ENCODE results near the gene BBX.

Gene BBX

GRCh38 chr3:107523289-107523538 lies 452 bp downstream of the BBX start:
- peak overlapping the region; percentile 90 for H3K4me3 ChIP-seq
- peak overlapping the region; percentile 91 to 94 for H3K27ac ChIP-seq
- no peak for DNase-seq (ENCODE audit: low spot score)
- TF ChIP-seq CTCF (IDR thresholded peaks at IDR 0.05): no peak

GRCh38 chr3:107523539-107524325 lies 970 bp downstream of the BBX start:
- peak; percentile 81 for DNase-seq (ENCODE audit: low spot score)
- H3K4me3 ChIP-seq: peak overlapping the region; percentile 90
- TF ChIP-seq CTCF (IDR thresholded peaks at IDR 0.05): no peak
- H3K27ac ChIP-seq: peak overlapping the region; percentile 91 to 94

GRCh38 chr3:107524326-107524840 lies 1.6 kb downstream of the BBX start:
- Histone ChIP-seq H3K4me3 (peak overlapping the region; percentile 90), H3K27ac (peak overlapping the region; percentile 91 to 94)
- no peak for DNase-seq (ENCODE audit: low spot score)
- no peak for TF ChIP-seq CTCF (IDR thresholded peaks at IDR 0.05)

GRCh38 chr3:107524841-107525643 lies 2.3 kb downstream of the BBX start:
- Histone ChIP-seq H3K4me3 (peak overlapping the region; percentile 90), H3K27ac (peak overlapping the region; percentile 91 to 94)
- no peak for TF ChIP-seq CTCF (IDR thresholded peaks at IDR 0.05)
- DNase-seq (ENCODE audit: low spot score): peak; percentile 74

- Histone ChIP-seq H3K27ac (peak overlapping the region; percentile 91 to 94), H3K4me3 (peak overlapping the region; percentile 90)
- peak; percentile 74 for DNase-seq (ENCODE audit: low spot score)
- no peak for TF ChIP-seq CTCF (IDR thresholded peaks at IDR 0.05)
Measured at GRCh38 chr3:107525644-107526305, 3.0 kb downstream of the BBX start.

- H3K4me3 ChIP-seq: no peak overlapping the region
- DNase-seq (ENCODE audit: low spot score): no peak
- no peak overlapping the region for H3K27ac ChIP-seq
- no peak for TF ChIP-seq CTCF (IDR thresholded peaks at IDR 0.05)
Measured at GRCh38 chr3:107531917-107532469, 9.2 kb downstream of the BBX start.

All from coronary artery (tissue), 2 donors.